Esophagus muscularis mucosa (tissue), 4 donors: ENCODE results near the gene THOP1. TPM values are rescaled to one million over a fixed set of nuclear protein-coding genes. Genes with fewer than 3 reads are reported as not detected.

Source experiments
- DNase-seq: peaks from one replicate; pipeline ENCODE4 v3.0.0-alpha.2; 2017; ENCODE audit errors: extremely low spot score
- H3K27ac ChIP-seq, 4 donors: fragments of 200-600 bp; sonication (generic); replicated peaks in 1 of 4; 1 replicate in 3 of 4; 2 replicates in 1 of 4; pipeline ENCODE4 v1.5.1; 2016 to 2019; ENCODE audit warnings: mild to moderate bottlenecking in 1 of 4
- H3K27me3 ChIP-seq, 4 donors: fragments of 200-600 bp; sonication (generic); one replicate each; pipeline versions ENCODE4 v1.5.1 to v1.6.0; 2016 to 2019
- H3K36me3 ChIP-seq, 4 donors: fragments of 200-600 bp; sonication (generic); one replicate each; pipeline ENCODE4 v1.5.1; 2016 to 2019
- H3K4me1 ChIP-seq, 4 donors: fragments of 200-600 bp; sonication (generic); one replicate each; pipeline ENCODE4 v1.5.1; 2016 to 2019
- H3K4me3 ChIP-seq, 4 donors: fragments of 200-600 bp; sonication (generic); 1 replicate in 2 of 4; 2 replicates in 2 of 4; pipeline ENCODE4 v1.5.1; 2016 to 2019; ENCODE audit warnings: mild to moderate bottlenecking in 4 of 4, moderate library complexity in 1 of 4
- H3K9me3 ChIP-seq, 4 donors: fragments of 200-600 bp; sonication (generic); 1 replicate in 3 of 4; 2 replicates in 1 of 4; pipeline ENCODE4 v1.5.1; 2016 to 2019
- CTCF ChIP-seq, 3 experiments: fragments of 200-600 bp in 2 of 3; fragments of 450-650 bp in 1 of 3; sonication (generic) in 2 of 3; IDR thresholded peaks; one replicate each; pipeline ENCODE4 v1.5.1; 2017 to 2019; ENCODE audit warnings: antibody characterized with exemption in 3 of 3, mild to moderate bottlenecking in 2 of 3, moderate library complexity in 1 of 3
- EP300 ChIP-seq: sonication (generic); formaldehyde crosslinking; IDR thresholded peaks from one replicate; pipeline ENCODE4 v1.6.1; 2017; ENCODE audit warnings: antibody characterized with exemption
- POLR2A ChIP-seq: fragments of 450-650 bp; IDR thresholded peaks from one replicate; pipeline ENCODE4 v1.6.1; 2017; ENCODE audit warnings: antibody characterized with exemption, moderate library complexity, mild to moderate bottlenecking, low read depth
- POLR2AphosphoS5 ChIP-seq, 2 donors: sonication (generic); formaldehyde crosslinking; IDR thresholded peaks; one replicate each; pipeline ENCODE4 v1.6.1; 2017; ENCODE audit warnings: antibody characterized with exemption in 2 of 2
- WGBS: methylation state at CpG from one replicate; pipeline ENCODE4 v1.1.5; 2018; 5-methylcytosine and 5-hydroxymethylcytosine counted together
- intact Hi-C: fragments of 100-400 bp; cut with DNase I; formaldehyde crosslinking; loops from one replicate; pipeline ENCODE4 v1.15.1; 2023
- total RNA-seq, 4 donors: library from RNA; depleted of rRNA; stranded (reverse); fragments of >200 nt; gene quantifications; one replicate each; pipeline versions ENCODE4 v1.1.0 to v1.2.1, GENCODE V29; 2016

Gene THOP1
- total RNA-seq, 4 donors from 2014 or later = 22.8 to 65.3 (median 42.4) TPM

GRCh38 chr19:2764945-2765344 lies 20.4 kb upstream of the THOP1 start:
- H3K9me3 ChIP-seq = no peaks in the 10 kb centered on the region
- WGBS = 94% methylated on average over 20 of the region's 21 CpGs
- TF ChIP-seq POLR2AphosphoS5 (IDR thresholded peaks at IDR 0.05) (no peak), EP300 (no peak), CTCF (IDR thresholded peaks at IDR 0.05) (no peak), POLR2A (no peak)
- intact Hi-C loops = no loop called here
- no peak overlapping the region for H3K27ac ChIP-seq
- no peak overlapping the region for H3K4me3 ChIP-seq
- no peaks in the 10 kb centered on the region for H3K27me3 ChIP-seq
- peaks cover 62 to 92% (median 91%) of the 10 kb centered on the region in 4 donors for H3K36me3 ChIP-seq
- DNase-seq = no peak
- peaks cover 11 to 20% (median 14%) of the 10 kb centered on the region in 4 donors for H3K4me1 ChIP-seq

- no peaks in the 10 kb centered on the region for H3K27me3 ChIP-seq
- H3K4me1 ChIP-seq = peaks cover 15 to 24% (median 18%) of the 10 kb centered on the region in 4 donors
- H3K4me3 ChIP-seq = no peak overlapping the region
- intact Hi-C loops = no loop called here
- no peak overlapping the region for H3K27ac ChIP-seq
- TF ChIP-seq EP300 (no peak), POLR2AphosphoS5 (IDR thresholded peaks at IDR 0.05) (no peak), CTCF (IDR thresholded peaks at IDR 0.05) (no peak), POLR2A (no peak)
- 90% methylated on average over 11 of the region's 15 CpGs for WGBS
- H3K9me3 ChIP-seq = no peaks in the 10 kb centered on the region
- no peak for DNase-seq
- peaks cover 58 to 89% (median 87%) of the 10 kb centered on the region in 4 donors for H3K36me3 ChIP-seq
Observed at GRCh38 chr19:2765376-2765775, 19.9 kb upstream of the THOP1 start.

GRCh38 chr19:2766594-2767372 lies 18.5 kb upstream of the THOP1 start:
- TF ChIP-seq EP300 (no peak), CTCF (IDR thresholded peaks at IDR 0.05) (no peak), POLR2A (no peak), POLR2AphosphoS5 (IDR thresholded peaks at IDR 0.05) (no peak)
- DNase-seq = no peak
- Histone ChIP-seq H3K36me3 (peaks cover 54 to 76% (median 73%) of the 10 kb centered on the region in 4 donors), H3K9me3 (no peaks in the 10 kb centered on the region), H3K27me3 (no peaks in the 10 kb centered on the region), H3K4me3 (no peak overlapping the region), H3K27ac (no peak overlapping the region), H3K4me1 (peaks cover 29 to 39% (median 32%) of the 10 kb centered on the region in 4 donors)
- intact Hi-C loops = no loop called here
- 91% methylated on average over 19 of the region's 35 CpGs for WGBS

GRCh38 chr19:2767688-2768087 lies 17.6 kb upstream of the THOP1 start:
- WGBS = 94% methylated on average over 17 of the region's 19 CpGs
- no peak overlapping the region for H3K4me3 ChIP-seq
- peaks cover 46 to 66% (median 64%) of the 10 kb centered on the region in 4 donors for H3K36me3 ChIP-seq
- intact Hi-C loops = no loop called here
- no peaks in the 10 kb centered on the region for H3K9me3 ChIP-seq
- H3K27ac ChIP-seq = no peak overlapping the region
- H3K4me1 ChIP-seq = peaks cover 37 to 47% (median 40%) of the 10 kb centered on the region in 4 donors
- TF ChIP-seq CTCF (IDR thresholded peaks at IDR 0.05) (no peak), POLR2AphosphoS5 (IDR thresholded peaks at IDR 0.05) (no peak), POLR2A (no peak), EP300 (no peak)
- H3K27me3 ChIP-seq = no peaks in the 10 kb centered on the region
- DNase-seq = no peak
